Measurements from ENCODE around the gene WDR44. TPM values are rescaled to one million over a fixed set of nuclear protein-coding genes. Genes with fewer than 3 reads are reported as not detected.
A peak's percentile ranks its signal among the peaks of the same experiment; 100 is the strongest.

Gene WDR44
- total RNA-seq, 1 experiment from 2014 or later, result 18.4 TPM

DNA sequence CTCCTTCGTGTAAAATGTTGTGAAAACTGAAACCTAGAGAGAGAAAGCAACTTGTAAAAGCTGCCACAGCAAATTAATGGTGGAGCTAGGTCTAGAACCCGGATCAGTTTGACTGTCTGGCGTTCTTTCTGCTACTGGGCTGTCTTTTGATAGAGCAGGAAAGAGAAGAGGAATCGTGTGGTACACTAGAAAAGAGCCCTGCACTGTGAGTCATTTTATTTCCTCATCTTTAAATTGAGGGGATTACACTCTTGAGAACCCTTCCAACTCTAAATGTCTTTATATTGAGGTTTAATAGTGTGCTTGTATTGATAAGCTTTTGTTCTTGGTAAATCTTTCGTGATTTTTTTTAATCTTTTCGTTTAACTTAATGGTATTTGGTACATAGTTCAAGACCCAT lies 4.3 kb downstream of the WDR44 start:
- Mint-ChIP-seq H3K27ac (no peak overlapping the region; the same call in 1 of the 2 replicates), H3K9me3 (no peaks in the 10 kb centered on the region), H3K36me3 (no peaks in the 10 kb centered on the region), H3K4me1 (peaks cover 49% of the 10 kb centered on the region), H3K27me3 (ENCODE audit: low read depth) (no peaks in the 10 kb centered on the region), H3K4me3 (peak overlapping the region; percentile 38)
- no peak for DNase-seq (ENCODE audit: low spot score)
- POLR2A ChIA-PET, result no interaction called here
- ATAC-seq, result no peak
- TF ChIP-seq ZNF263 (CRISPR knock-in tag; IDR thresholded peaks at IDR 0.05; ENCODE audit: low read depth) (no peak), IRF2 (CRISPR knock-in tag; IDR thresholded peaks at IDR 0.05; ENCODE audit: borderline replicate concordance, low read depth) (no peak), HMGA2 (CRISPR knock-in tag; IDR thresholded peaks at IDR 0.05) (no peak), ZNF317 (CRISPR knock-in tag; IDR thresholded peaks at IDR 0.05; ENCODE audit: borderline replicate concordance, low read depth) (no peak), TEAD1 (CRISPR knock-in tag; IDR thresholded peaks at IDR 0.05) (no peak), ESRRA (CRISPR knock-in tag; IDR thresholded peaks at IDR 0.05; ENCODE audit: borderline replicate concordance) (no peak), GRHL2 (CRISPR knock-in tag; IDR thresholded peaks at IDR 0.05; ENCODE audit: insufficient replicate concordance, severe bottlenecking) (no peak), GTF2I (CRISPR knock-in tag; conservative IDR thresholded peaks at IDR 0.05) (no peak)
- TF ChIP-seq, protein P1, sequence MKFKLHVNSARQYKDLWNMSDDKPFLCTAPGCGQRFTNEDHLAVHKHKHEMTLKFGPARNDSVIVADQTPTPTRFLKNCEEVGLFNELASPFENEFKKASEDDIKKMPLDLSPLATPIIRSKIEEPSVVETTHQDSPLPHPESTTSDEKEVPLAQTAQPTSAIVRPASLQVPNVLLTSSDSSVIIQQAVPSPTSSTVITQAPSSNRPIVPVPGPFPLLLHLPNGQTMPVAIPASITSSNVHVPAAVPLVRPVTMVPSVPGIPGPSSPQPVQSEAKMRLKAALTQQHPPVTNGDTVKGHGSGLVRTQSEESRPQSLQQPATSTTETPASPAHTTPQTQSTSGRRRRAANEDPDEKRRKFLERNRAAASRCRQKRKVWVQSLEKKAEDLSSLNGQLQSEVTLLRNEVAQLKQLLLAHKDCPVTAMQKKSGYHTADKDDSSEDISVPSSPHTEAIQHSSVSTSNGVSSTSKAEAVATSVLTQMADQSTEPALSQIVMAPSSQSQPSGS (CRISPR knock-in tag; IDR thresholded peaks at IDR 0.05; ENCODE audit: borderline replicate concordance, low read depth), result no peak
- TF ChIP-seq, protein P2, sequence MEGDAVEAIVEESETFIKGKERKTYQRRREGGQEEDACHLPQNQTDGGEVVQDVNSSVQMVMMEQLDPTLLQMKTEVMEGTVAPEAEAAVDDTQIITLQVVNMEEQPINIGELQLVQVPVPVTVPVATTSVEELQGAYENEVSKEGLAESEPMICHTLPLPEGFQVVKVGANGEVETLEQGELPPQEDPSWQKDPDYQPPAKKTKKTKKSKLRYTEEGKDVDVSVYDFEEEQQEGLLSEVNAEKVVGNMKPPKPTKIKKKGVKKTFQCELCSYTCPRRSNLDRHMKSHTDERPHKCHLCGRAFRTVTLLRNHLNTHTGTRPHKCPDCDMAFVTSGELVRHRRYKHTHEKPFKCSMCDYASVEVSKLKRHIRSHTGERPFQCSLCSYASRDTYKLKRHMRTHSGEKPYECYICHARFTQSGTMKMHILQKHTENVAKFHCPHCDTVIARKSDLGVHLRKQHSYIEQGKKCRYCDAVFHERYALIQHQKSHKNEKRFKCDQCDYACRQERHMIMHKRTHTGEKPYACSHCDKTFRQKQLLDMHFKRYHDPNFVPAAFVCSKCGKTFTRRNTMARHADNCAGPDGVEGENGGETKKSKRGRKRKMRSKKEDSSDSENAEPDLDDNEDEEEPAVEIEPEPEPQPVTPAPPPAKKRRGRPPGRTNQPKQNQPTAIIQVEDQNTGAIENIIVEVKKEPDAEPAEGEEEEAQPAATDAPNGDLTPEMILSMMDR (IDR thresholded peaks at IDR 0.05), result no peak
- CTCF ChIA-PET, result no interaction called here

DNA sequence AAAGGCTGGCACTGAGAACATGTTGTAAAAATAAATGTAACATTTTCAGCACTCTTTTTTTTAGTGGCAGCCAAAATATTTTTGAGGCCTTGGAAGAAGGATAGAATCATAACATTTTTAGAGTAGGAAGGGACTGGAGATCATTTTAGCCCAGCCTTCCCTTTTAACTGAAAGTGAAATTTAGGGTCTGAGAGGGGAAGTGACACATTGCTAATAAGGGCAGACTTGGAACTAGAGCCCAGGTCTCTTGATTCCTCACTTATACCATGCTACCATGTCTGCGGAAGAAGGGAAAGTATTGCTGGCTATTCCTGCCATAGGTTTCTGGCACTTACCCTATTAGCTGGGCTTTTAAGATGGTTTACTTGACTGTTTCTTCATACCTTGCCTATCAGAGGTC lies 4.8 kb downstream of the WDR44 start:
- DNase-seq (ENCODE audit: low spot score) (no peak), ATAC-seq (no peak)
- H3K4me3 Mint-ChIP-seq, result no peak overlapping the region
- no peaks in the 10 kb centered on the region for H3K27me3 Mint-ChIP-seq (ENCODE audit: low read depth)
- TF ChIP-seq, protein P3, sequence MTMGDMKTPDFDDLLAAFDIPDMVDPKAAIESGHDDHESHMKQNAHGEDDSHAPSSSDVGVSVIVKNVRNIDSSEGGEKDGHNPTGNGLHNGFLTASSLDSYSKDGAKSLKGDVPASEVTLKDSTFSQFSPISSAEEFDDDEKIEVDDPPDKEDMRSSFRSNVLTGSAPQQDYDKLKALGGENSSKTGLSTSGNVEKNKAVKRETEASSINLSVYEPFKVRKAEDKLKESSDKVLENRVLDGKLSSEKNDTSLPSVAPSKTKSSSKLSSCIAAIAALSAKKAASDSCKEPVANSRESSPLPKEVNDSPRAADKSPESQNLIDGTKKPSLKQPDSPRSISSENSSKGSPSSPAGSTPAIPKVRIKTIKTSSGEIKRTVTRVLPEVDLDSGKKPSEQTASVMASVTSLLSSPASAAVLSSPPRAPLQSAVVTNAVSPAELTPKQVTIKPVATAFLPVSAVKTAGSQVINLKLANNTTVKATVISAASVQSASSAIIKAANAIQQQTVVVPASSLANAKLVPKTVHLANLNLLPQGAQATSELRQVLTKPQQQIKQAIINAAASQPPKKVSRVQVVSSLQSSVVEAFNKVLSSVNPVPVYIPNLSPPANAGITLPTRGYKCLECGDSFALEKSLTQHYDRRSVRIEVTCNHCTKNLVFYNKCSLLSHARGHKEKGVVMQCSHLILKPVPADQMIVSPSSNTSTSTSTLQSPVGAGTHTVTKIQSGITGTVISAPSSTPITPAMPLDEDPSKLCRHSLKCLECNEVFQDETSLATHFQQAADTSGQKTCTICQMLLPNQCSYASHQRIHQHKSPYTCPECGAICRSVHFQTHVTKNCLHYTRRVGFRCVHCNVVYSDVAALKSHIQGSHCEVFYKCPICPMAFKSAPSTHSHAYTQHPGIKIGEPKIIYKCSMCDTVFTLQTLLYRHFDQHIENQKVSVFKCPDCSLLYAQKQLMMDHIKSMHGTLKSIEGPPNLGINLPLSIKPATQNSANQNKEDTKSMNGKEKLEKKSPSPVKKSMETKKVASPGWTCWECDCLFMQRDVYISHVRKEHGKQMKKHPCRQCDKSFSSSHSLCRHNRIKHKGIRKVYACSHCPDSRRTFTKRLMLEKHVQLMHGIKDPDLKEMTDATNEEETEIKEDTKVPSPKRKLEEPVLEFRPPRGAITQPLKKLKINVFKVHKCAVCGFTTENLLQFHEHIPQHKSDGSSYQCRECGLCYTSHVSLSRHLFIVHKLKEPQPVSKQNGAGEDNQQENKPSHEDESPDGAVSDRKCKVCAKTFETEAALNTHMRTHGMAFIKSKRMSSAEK (CRISPR knock-in tag; IDR thresholded peaks at IDR 0.05; ENCODE audit: borderline replicate concordance), result no peak
- TF ChIP-seq, protein P4, sequence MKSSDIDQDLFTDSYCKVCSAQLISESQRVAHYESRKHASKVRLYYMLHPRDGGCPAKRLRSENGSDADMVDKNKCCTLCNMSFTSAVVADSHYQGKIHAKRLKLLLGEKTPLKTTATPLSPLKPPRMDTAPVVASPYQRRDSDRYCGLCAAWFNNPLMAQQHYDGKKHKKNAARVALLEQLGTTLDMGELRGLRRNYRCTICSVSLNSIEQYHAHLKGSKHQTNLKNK (CRISPR knock-in tag; IDR thresholded peaks at IDR 0.05), result no peak
- POLR2A ChIA-PET, result no interaction called here
- CTCF ChIA-PET, result no interaction called here
- H3K36me3 Mint-ChIP-seq, result no peaks in the 10 kb centered on the region
- H3K9me3 Mint-ChIP-seq, result no peaks in the 10 kb centered on the region
- peaks cover 52% of the 10 kb centered on the region for H3K4me1 Mint-ChIP-seq
- no peak overlapping the region for H3K27ac Mint-ChIP-seq

DNA sequence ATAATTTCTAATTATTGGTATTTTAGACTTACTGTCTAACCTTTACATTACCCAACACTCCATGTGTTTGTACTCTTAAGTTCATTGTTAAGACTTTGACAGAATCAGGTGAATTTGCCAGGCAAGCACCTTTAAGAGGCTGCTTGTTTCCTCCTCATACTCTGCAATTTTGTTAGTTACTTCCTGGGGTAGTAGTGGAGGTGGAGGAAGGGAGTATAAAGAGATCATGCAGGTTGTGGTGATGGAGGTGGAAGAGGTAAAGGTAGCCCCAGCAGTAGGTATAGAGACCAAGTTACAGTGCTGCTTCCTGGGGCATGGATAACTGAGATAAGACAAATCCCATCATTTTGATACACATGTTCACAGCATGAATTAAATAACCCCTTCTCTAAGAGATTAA lies 6.7 kb downstream of the WDR44 start:
- Mint-ChIP-seq H3K27me3 (ENCODE audit: low read depth) (no peaks in the 10 kb centered on the region), H3K36me3 (no peaks in the 10 kb centered on the region), H3K4me3 (no peak overlapping the region), H3K4me1 (peaks cover 53% of the 10 kb centered on the region), H3K9me3 (no peaks in the 10 kb centered on the region), H3K27ac (peak overlapping the region; percentile 63; the same call in 1 of the 2 replicates)
- CTCF ChIA-PET, result no interaction called here
- no peak for TF ChIP-seq TCF7 (CRISPR knock-in tag; IDR thresholded peaks at IDR 0.05; ENCODE audit: low read depth)
- no peak for TF ChIP-seq GTF2I (CRISPR knock-in tag; conservative IDR thresholded peaks at IDR 0.05)
- TF ChIP-seq, protein P5, sequence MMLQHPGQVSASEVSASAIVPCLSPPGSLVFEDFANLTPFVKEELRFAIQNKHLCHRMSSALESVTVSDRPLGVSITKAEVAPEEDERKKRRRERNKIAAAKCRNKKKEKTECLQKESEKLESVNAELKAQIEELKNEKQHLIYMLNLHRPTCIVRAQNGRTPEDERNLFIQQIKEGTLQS (CRISPR knock-in tag; conservative IDR thresholded peaks at IDR 0.05), result no peak
- TF ChIP-seq TP53 (CRISPR knock-in tag; IDR thresholded peaks at IDR 0.05), result no peak
- TF ChIP-seq, protein P6, sequence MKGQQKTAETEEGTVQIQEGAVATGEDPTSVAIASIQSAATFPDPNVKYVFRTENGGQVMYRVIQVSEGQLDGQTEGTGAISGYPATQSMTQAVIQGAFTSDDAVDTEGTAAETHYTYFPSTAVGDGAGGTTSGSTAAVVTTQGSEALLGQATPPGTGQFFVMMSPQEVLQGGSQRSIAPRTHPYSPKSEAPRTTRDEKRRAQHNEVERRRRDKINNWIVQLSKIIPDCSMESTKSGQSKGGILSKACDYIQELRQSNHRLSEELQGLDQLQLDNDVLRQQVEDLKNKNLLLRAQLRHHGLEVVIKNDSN (CRISPR knock-in tag; IDR thresholded peaks at IDR 0.05), result no peak
- TF ChIP-seq, protein P7, sequence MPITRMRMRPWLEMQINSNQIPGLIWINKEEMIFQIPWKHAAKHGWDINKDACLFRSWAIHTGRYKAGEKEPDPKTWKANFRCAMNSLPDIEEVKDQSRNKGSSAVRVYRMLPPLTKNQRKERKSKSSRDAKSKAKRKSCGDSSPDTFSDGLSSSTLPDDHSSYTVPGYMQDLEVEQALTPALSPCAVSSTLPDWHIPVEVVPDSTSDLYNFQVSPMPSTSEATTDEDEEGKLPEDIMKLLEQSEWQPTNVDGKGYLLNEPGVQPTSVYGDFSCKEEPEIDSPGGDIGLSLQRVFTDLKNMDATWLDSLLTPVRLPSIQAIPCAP (CRISPR knock-in tag; IDR thresholded peaks at IDR 0.05), result no peak
- TF ChIP-seq MXD4 (CRISPR knock-in tag; IDR thresholded peaks at IDR 0.05; ENCODE audit: borderline replicate concordance), result no peak
- TF ChIP-seq TEAD1 (CRISPR knock-in tag; IDR thresholded peaks at IDR 0.05), result no peak
- no peak for TF ChIP-seq ZNF317 (CRISPR knock-in tag; IDR thresholded peaks at IDR 0.05; ENCODE audit: borderline replicate concordance, low read depth)
- no peak for TF ChIP-seq NR3C1 (CRISPR knock-in tag; conservative IDR thresholded peaks at IDR 0.05; ENCODE audit: low read depth)
- TF ChIP-seq ESRRA (CRISPR knock-in tag; IDR thresholded peaks at IDR 0.05; ENCODE audit: borderline replicate concordance), result no peak
- POLR2A ChIA-PET, result no interaction called here
- ATAC-seq, result no peak
- no peak for DNase-seq (ENCODE audit: low spot score)
